ENCODE data around the gene PAM16.

PAM16 gene

GRCh38 chr16:4293181-4293716 is 57.9 kb downstream of the PAM16 start:
- no peak for DNase-seq

GRCh38 chr16:4291699-4292098 is 59.4 kb downstream of the PAM16 start:
- no peak for DNase-seq

Measured in activated CD4-positive, alpha-beta T cell treated with anti-CD3 and anti-CD28 coated beads, Interleukin-2, amount 50 U/mL, for 16 hours (primary cell).